GM12878 (cell line): ENCODE measurements around the gene LYPD6.

ENCODE experiments used
- CTCF ChIP-seq, 3 experiments: IDR thresholded peaks in 2 of 3; conservative IDR thresholded peaks in 1 of 3; 2 replicates each; pipeline ENCODE4 v1.5.1; 2011; ENCODE audit warnings: low read depth in 3 of 3, low read length in 3 of 3, mild to moderate bottlenecking in 3 of 3, control low read depth in 2 of 3, moderate library complexity in 2 of 3, inconsistent platforms in 1 of 3, mixed read lengths in 1 of 3; ENCODE audit not compliant: control insufficient read depth in 2 of 3, insufficient read depth in 1 of 3; ENCODE audit errors: extremely low read depth in 1 of 3
- DPF2 ChIP-seq: fragments of 450-650 bp; IDR thresholded peaks from 2 replicates; pipeline ENCODE4 v1.6.1; 2017; ENCODE audit warnings: mild to moderate bottlenecking
- EZH2 ChIP-seq: IDR thresholded peaks from 2 replicates; pipeline ENCODE4 v1.6.1; 2012; ENCODE audit warnings: low read depth, mild to moderate bottlenecking, control low read depth, inconsistent platforms, low read length, borderline replicate concordance; ENCODE audit not compliant: control insufficient read depth
- MYC ChIP-seq: IDR thresholded peaks from 2 replicates; pipeline ENCODE4 v1.6.1; 2011; ENCODE audit warnings: mild to moderate bottlenecking, low read length, moderate library complexity, inconsistent platforms; ENCODE audit not compliant: insufficient read depth, insufficient replicate concordance, insufficient read length, severe bottlenecking
- NFYB ChIP-seq: IDR thresholded peaks from 2 replicates; pipeline ENCODE4 v1.6.1; 2011; ENCODE audit warnings: low read depth, mild to moderate bottlenecking, low read length, improper control_type of control experiment, moderate library complexity; ENCODE audit not compliant: insufficient read depth
- NRF1 ChIP-seq: conservative IDR thresholded peaks from 2 replicates; pipeline ENCODE4 v1.6.1; 2011; ENCODE audit warnings: mild to moderate bottlenecking, low read depth, low read length, improper control_type of control experiment
- SMC3 ChIP-seq: IDR thresholded peaks from 2 replicates; pipeline ENCODE4 v1.6.1; 2011; ENCODE audit warnings: low read length, improper control_type of control experiment, borderline replicate concordance
- SPI1 ChIP-seq: IDR thresholded peaks from 2 replicates; pipeline ENCODE4 v1.6.1; 2011; ENCODE audit warnings: low read depth, mild to moderate bottlenecking, low read length, moderate library complexity, borderline replicate concordance; ENCODE audit not compliant: insufficient read depth
- ZNF217 ChIP-seq: fragments of 450-650 bp; IDR thresholded peaks from 2 replicates; pipeline ENCODE4 v1.6.1; 2017; ENCODE audit warnings: antibody characterized with exemption, mild to moderate bottlenecking

GRCh38 chr2:149370061-149370775 is 39.8 kb downstream of the LYPD6 start:
- TF ChIP-seq NFYB (no peak), EZH2 (no peak), ZNF217 (no peak), NRF1 (no peak), CTCF (IDR thresholded peaks at IDR 0.05 in 2 of 3, conservative IDR thresholded peaks at IDR 0.05 in 1 of 3; ENCODE audit: control insufficient read depth in 2 of 3, extremely low read depth in 1 of 3, insufficient read depth in 1 of 3, low read depth in 3 of 3, low read length in 3 of 3) (no peak), SMC3 (no peak), DPF2 (no peak), MYC (no peak), SPI1 (no peak)
